DMS79 (cell line): ENCODE measurements around the gene CACNA1A.

Experiments
- DNase-seq: peaks from one replicate; lab custom pipeline; 2025; lab: John Stamatoyannopoulos, UW

CACNA1A gene

GRCh38 chr19:13493516-13494310, 12.6 kb downstream of the CACNA1A start:
- no peak for DNase-seq

DNA sequence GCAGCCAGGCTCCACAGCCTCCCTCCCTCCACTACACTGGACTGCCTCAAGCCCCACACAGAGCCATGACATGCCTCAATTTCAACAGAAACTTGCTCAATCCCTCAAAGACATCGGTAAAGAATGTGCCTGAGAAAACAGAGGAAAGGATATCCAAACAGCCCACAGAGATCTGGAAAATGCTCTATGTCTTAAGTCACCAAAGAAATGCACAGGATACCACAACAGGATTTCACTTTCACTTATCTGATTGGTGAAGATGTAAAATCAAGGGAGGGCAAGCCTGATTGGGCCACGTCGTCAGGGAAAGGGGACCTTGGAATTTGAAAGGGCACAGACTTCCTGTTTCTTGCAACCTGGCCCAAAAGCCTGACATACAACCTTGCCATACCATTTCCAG, 14.2 kb downstream of the CACNA1A start:
- DNase-seq, result no peak

DNA sequence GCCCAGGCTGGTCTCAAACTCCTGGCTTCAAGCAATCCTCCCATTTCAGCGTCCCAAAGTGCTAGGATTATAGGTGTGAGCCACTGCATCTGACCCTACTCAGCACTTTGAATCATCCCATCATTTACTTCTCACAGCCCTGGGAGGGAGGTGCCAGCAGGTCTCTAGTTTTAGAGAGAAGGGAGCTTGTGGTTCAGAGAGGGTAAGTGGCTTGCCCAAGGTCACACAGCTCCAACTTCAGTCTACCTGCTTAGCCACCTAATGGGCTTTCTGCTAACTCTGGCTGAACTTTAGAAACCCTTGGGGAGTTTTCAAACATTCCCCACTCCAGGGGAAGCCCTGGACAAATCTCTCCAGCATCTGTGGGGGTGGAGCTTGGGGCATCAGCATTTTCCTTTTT, 18.3 kb downstream of the CACNA1A start:
- no peak for DNase-seq

- no peak for DNase-seq
Observed at GRCh38 chr19:13484166-13484565, 22.1 kb downstream of the CACNA1A start.

- DNase-seq, result no peak
Observed at GRCh38 chr19:13483215-13483614, 23.1 kb downstream of the CACNA1A start.

GRCh38 chr19:13478576-13478975, 27.7 kb downstream of the CACNA1A start:
- DNase-seq, result no peak

DNA sequence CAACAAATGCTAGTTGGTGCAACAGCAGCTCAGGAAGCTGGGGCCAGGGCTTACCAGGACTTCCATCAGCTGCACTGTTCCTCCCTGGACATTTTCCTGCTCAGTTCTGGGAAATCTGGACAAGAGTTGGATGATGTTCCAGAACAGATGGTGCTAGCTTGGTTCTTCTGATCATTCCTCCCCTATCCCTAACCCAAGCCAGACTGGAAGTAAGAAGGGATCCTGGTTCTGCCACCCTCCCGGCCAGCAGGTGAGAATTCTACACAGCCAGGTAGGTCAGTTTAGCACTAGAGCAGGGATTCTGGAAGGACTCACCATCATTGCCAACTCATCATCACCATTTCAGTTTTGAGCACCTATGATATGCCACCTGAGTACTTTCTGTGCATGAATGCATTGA, 30.2 kb downstream of the CACNA1A start:
- no peak for DNase-seq

- no peak for DNase-seq
Observed at GRCh38 chr19:13475044-13475443, 31.2 kb downstream of the CACNA1A start.

DNA sequence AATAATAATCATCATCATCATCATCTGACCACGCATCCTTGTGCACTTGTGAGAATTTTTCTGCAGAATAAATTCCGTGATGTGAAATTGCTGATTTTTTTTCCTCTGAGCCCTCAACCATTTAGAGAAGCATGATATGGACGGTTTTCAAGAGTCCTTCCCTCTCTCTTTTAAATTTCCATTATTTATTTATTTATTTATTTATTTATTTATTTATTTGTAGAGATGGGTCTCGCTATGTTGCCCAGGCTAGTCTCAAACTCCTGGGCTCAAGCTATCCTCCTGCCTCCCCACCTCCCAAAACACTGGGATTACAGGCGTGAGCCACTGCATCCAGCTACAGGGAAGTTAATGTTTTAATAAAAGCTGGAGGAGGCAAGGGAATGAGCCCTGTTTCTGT, 39.6 kb downstream of the CACNA1A start:
- no peak for DNase-seq

GRCh38 chr19:13463296-13463695, 43.0 kb downstream of the CACNA1A start:
- DNase-seq, result no peak

GRCh38 chr19:13461536-13461935, 44.7 kb downstream of the CACNA1A start:
- DNase-seq, result no peak

DNA sequence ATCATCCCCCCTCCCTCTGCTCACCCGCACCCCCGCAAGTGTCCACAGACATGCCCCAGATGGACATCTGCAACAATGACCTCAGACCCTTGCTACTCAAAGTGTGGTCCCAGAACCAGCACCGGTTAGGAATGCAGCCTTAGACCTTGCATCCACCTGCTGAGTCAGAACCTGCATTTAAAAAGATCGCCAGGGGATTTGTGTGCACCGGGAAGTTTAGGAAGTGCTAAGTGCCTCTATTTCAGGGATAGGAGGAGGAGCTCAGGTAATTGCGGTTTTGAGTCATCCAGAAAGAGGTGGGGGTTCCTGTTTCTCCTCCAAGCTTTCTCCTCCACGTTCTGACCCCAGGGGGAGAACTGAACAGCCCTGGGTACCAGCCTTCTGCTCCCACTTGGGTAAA, 46.2 kb downstream of the CACNA1A start:
- peak; percentile 6 for DNase-seq

- peak; percentile 31 for DNase-seq
Observed at GRCh38 chr19:13459351-13459750, 46.9 kb downstream of the CACNA1A start.

- no peak for DNase-seq
Observed at GRCh38 chr19:13451434-13451995, 54.8 kb downstream of the CACNA1A start.

- DNase-seq, result no peak
Observed at GRCh38 chr19:13447978-13448377, 58.3 kb downstream of the CACNA1A start.

- no peak for DNase-seq
Observed at GRCh38 chr19:13441810-13442512, 64.3 kb downstream of the CACNA1A start.

GRCh38 chr19:13437919-13438618, 68.2 kb downstream of the CACNA1A start:
- no peak for DNase-seq

GRCh38 chr19:13436352-13436751, 69.9 kb downstream of the CACNA1A start:
- no peak for DNase-seq

- DNase-seq, result no peak
Observed at GRCh38 chr19:13430790-13431582, 75.3 kb downstream of the CACNA1A start.

DNA sequence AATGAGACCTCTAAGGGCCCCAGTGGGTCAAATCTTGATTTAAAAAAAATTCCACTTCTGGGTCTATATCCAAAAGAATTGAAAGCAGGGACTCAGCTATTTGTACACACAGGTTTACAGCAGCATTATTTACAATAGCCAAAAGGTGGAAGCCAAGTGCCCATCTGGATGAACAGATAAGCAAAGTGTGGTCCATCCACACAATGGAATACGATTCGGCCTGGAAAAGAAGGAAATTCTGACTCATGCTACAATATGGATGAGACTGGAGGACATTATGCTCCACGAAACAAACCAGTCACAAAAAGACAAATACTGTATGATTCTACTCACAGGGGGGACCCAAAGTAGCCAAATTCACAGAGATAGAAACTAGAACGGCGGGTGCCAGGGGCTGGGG, 76.7 kb downstream of the CACNA1A start:
- no peak for DNase-seq

- no peak for DNase-seq
Observed at GRCh38 chr19:13428352-13428751, 77.9 kb downstream of the CACNA1A start.
